ENCODE results near the gene CD63.

DNA sequence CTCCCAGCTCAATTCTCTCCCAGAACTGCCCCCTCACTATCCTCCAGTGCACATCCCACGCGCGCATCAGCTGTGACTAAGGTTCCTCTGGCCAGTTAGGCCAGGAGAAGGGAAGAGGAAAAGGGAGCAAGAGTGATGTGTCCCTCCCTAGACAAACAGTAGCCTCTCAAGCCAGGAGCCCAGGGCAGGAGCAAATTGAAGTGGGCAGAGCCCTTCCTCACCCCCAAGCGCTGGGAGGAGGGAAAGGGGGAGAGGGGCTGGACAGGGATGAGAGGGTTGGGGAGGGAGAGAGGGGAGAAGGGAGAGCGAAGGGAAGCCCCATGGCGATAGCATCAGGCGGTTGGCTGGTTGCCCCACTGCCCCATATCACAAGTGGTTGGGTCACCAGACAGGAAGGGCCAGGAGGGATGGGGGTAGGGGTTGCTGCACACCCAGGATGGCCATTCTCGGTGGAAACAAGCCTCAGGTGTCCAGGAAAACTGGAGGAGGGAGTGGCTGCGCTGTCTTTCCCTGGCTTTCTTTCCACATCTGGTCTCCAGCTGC is 1.1 kb downstream of the CD63 start:
- TF ChIP-seq, protein P1, sequence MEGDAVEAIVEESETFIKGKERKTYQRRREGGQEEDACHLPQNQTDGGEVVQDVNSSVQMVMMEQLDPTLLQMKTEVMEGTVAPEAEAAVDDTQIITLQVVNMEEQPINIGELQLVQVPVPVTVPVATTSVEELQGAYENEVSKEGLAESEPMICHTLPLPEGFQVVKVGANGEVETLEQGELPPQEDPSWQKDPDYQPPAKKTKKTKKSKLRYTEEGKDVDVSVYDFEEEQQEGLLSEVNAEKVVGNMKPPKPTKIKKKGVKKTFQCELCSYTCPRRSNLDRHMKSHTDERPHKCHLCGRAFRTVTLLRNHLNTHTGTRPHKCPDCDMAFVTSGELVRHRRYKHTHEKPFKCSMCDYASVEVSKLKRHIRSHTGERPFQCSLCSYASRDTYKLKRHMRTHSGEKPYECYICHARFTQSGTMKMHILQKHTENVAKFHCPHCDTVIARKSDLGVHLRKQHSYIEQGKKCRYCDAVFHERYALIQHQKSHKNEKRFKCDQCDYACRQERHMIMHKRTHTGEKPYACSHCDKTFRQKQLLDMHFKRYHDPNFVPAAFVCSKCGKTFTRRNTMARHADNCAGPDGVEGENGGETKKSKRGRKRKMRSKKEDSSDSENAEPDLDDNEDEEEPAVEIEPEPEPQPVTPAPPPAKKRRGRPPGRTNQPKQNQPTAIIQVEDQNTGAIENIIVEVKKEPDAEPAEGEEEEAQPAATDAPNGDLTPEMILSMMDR (IDR thresholded peaks at IDR 0.05) = no peak
- TF ChIP-seq POLR2A (IDR thresholded peaks at IDR 0.05) (no peak), POLR2AphosphoS5 (IDR thresholded peaks at IDR 0.05) (no peak)

All from breast epithelium (tissue), 3 donors.